H1 (cell line): ENCODE results near the gene SMNDC1.
"Not testable (repeated sequence)": the region's sequence is repeated elsewhere in the genome, so short reads cannot be mapped to it uniquely, and the experiment has no call there.

Source experiments
- RFX5 ChIP-seq: IDR thresholded peaks from 2 replicates; pipeline ENCODE4 v1.6.1; 2011; ENCODE audit warnings: low read depth, low read length, improper control_type of control experiment, borderline replicate concordance
- YY1 ChIP-seq: IDR thresholded peaks from 2 replicates; pipeline ENCODE4 v1.6.1; 2011; ENCODE audit warnings: low read depth, mild to moderate bottlenecking, low read length

DNA sequence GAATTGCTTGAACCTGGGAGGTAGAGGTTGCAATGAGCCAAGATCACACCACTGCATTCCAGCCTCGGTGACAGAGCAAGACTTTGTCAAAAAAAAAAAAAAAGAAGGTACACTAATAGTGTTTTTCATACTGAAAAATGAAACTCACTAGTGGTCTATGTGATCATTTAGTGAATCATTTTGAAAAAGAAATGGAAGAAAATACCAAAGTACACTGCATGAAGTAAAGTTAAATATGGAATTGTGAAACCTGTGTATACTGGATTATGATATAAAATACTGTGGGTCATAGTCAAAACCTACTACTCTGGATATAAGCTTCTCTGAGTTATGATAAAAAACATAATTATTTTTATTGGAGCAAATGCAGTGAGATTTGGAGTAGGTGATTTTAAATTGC is 55.2 kb downstream of the SMNDC1 start:
- TF ChIP-seq RFX5, YY1: not testable (repeated sequence)
